ENCODE measurements around the gene ZSCAN23.
A peak's percentile ranks its signal among the peaks of the same experiment; 100 is the strongest.

DNA sequence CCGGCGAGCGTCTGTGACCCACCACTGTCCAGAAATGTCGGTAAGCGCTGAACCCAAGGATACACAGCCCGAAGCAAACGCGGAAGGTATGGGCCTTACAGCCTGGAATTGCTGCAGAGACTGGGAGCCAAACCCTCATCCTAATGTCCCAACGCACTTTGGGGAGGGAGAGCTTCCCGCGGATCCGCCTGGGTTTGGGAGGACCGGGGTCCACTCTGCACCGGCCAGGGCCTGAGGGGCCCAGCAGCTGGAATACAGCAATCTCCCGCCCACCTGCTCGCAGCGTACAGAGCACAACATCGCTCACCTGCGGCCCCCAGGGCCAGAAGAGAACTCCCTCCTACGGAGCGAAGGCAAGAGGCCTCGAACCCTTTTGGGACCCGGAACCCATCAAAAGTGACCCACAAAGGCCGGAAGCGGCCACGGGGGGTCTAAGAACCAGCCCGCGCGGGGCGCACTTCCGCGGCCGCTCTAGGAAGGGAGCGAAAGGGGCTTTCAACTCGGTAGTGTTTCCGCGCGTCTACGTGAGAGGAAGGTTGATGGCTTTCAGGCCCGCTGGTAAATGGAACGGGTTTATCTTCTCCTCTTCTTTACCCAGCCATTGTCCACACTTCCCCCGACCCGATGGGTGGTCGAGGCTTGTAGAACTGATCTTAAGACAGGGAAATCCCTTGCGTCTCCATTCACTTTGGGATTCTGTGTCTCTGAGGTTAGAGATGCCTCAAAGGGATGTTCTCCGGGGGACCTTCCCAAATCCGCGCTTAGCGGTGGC lies 43.8 kb downstream of the ZSCAN23 start, which contains the start of gene ZSCAN12:
- TF ChIP-seq POLR2AphosphoS5 (IDR thresholded peaks at IDR 0.05) (peak; percentile 86), EP300 (conservative IDR thresholded peaks at IDR 0.05; ENCODE audit: poor library complexity, severe bottlenecking) (peak; percentile 33), RAD21 (conservative IDR thresholded peaks at IDR 0.05) (no peak), EZH2 (IDR thresholded peaks at IDR 0.05; ENCODE audit: borderline replicate concordance, insufficient read depth, low read length, poor library complexity, severe bottlenecking) (no peak), MXI1 (conservative IDR thresholded peaks at IDR 0.05; ENCODE audit: poor library complexity, severe bottlenecking) (peak; percentile 23)
- TF ChIP-seq, protein P1, sequence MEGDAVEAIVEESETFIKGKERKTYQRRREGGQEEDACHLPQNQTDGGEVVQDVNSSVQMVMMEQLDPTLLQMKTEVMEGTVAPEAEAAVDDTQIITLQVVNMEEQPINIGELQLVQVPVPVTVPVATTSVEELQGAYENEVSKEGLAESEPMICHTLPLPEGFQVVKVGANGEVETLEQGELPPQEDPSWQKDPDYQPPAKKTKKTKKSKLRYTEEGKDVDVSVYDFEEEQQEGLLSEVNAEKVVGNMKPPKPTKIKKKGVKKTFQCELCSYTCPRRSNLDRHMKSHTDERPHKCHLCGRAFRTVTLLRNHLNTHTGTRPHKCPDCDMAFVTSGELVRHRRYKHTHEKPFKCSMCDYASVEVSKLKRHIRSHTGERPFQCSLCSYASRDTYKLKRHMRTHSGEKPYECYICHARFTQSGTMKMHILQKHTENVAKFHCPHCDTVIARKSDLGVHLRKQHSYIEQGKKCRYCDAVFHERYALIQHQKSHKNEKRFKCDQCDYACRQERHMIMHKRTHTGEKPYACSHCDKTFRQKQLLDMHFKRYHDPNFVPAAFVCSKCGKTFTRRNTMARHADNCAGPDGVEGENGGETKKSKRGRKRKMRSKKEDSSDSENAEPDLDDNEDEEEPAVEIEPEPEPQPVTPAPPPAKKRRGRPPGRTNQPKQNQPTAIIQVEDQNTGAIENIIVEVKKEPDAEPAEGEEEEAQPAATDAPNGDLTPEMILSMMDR (IDR thresholded peaks at IDR 0.05; ENCODE audit: poor library complexity, severe bottlenecking) = peak; percentile 86
- TF ChIP-seq, protein P2, sequence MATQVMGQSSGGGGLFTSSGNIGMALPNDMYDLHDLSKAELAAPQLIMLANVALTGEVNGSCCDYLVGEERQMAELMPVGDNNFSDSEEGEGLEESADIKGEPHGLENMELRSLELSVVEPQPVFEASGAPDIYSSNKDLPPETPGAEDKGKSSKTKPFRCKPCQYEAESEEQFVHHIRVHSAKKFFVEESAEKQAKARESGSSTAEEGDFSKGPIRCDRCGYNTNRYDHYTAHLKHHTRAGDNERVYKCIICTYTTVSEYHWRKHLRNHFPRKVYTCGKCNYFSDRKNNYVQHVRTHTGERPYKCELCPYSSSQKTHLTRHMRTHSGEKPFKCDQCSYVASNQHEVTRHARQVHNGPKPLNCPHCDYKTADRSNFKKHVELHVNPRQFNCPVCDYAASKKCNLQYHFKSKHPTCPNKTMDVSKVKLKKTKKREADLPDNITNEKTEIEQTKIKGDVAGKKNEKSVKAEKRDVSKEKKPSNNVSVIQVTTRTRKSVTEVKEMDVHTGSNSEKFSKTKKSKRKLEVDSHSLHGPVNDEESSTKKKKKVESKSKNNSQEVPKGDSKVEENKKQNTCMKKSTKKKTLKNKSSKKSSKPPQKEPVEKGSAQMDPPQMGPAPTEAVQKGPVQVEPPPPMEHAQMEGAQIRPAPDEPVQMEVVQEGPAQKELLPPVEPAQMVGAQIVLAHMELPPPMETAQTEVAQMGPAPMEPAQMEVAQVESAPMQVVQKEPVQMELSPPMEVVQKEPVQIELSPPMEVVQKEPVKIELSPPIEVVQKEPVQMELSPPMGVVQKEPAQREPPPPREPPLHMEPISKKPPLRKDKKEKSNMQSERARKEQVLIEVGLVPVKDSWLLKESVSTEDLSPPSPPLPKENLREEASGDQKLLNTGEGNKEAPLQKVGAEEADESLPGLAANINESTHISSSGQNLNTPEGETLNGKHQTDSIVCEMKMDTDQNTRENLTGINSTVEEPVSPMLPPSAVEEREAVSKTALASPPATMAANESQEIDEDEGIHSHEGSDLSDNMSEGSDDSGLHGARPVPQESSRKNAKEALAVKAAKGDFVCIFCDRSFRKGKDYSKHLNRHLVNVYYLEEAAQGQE (IDR thresholded peaks at IDR 0.05; ENCODE audit: borderline replicate concordance) = peak; percentile 85

Measured in neural cell (in vitro differentiated cells).